Vagina (tissue), 2 donors: ENCODE data around the gene PARP6.

ENCODE experiments used
- CTCF ChIP-seq, 3 experiments: fragments of 450-650 bp in 2 of 3; fragments of 200-600 bp in 1 of 3; sonication (generic) in 1 of 3; IDR thresholded peaks; one replicate each; pipeline ENCODE4 v1.5.1; 2017 to 2019; ENCODE audit warnings: antibody characterized with exemption in 3 of 3, mild to moderate bottlenecking in 2 of 3, moderate library complexity in 2 of 3
- POLR2A ChIP-seq, 2 donors: fragments of 450-650 bp; IDR thresholded peaks; one replicate each; pipeline ENCODE4 v1.6.1; 2017; ENCODE audit warnings: antibody characterized with exemption in 2 of 2, mild to moderate bottlenecking in 2 of 2, moderate library complexity in 2 of 2
- POLR2AphosphoS5 ChIP-seq, 2 donors: sonication (generic); formaldehyde crosslinking; IDR thresholded peaks; one replicate each; pipeline ENCODE4 v1.9.0; 2017; ENCODE audit warnings: antibody characterized with exemption in 2 of 2, mild to moderate bottlenecking in 2 of 2, low read depth in 1 of 2; ENCODE audit not compliant: insufficient read depth in 1 of 2

- TF ChIP-seq POLR2A (IDR thresholded peaks at IDR 0.05) = no peak
- no peak for TF ChIP-seq CTCF (IDR thresholded peaks at IDR 0.05)
- no peak for TF ChIP-seq POLR2AphosphoS5 (IDR thresholded peaks at IDR 0.05; ENCODE audit: insufficient read depth in 1 of 2, low read depth in 1 of 2)
Measured at GRCh38 chr15:72192416-72192815, 79.9 kb downstream of the PARP6 start.
